Type B pancreatic cell (in vitro differentiated cells): Measurements from ENCODE around the gene ZNF668. TPM values are rescaled to one million over a fixed set of nuclear protein-coding genes. Genes with fewer than 3 reads are reported as not detected.

Experiments
- DNase-seq: peaks from one replicate; pipeline ENCODE4 v3.0.0; 2021; ENCODE audit warnings: mixed read lengths; ENCODE audit not compliant: unreplicated experiment; ENCODE audit errors: extremely low spot score
- H3K27ac Mint-ChIP-seq: 2 replicates; pipeline ENCODE4 v1.8.0; 2021; ENCODE audit warnings: mild to moderate bottlenecking, mixed read lengths
- H3K27me3 Mint-ChIP-seq: 2 replicates; pipeline ENCODE4 v1.8.0; 2021; ENCODE audit warnings: mixed read lengths
- H3K36me3 Mint-ChIP-seq: 2 replicates; pipeline ENCODE4 v1.8.0; 2021; ENCODE audit warnings: mixed read lengths
- H3K4me1 Mint-ChIP-seq: one replicate; pipeline ENCODE4 v1.8.0; 2021; ENCODE audit warnings: mixed read lengths; ENCODE audit not compliant: unreplicated experiment
- H3K4me3 Mint-ChIP-seq: 2 replicates; pipeline ENCODE4 v1.8.0; 2021; ENCODE audit warnings: mild to moderate bottlenecking, mixed read lengths
- H3K9me3 Mint-ChIP-seq: 2 replicates; pipeline ENCODE4 v1.8.0; 2021; ENCODE audit warnings: mixed read lengths
- long read RNA-seq: library from polyadenylated mRNA; unstranded; transcript quantifications from one replicate; pipeline ENCODE4 v2.0.0, GENCODE V29; 2020
- total RNA-seq: library from RNA; stranded (reverse); gene quantifications from 2 replicates; pipeline ENCODE4 v1.2.1, GENCODE V29; 2021; ENCODE audit warnings: low replicate concordance
- TF ChIP-seq, protein P1 (sequence below): fragments of 200-600 bp; sonication (generic); conservative IDR thresholded peaks from 2 replicates; pipeline ENCODE4 v1.5.0; 2021; ENCODE audit warnings: antibody characterized with exemption, mild to moderate bottlenecking

ZNF668 gene
- total RNA-seq: 10.5 and 13.4 TPM in 2 replicates
- long read RNA-seq, partial matches to known transcripts: 0 of 4 reads
- long read RNA-seq, other reads (novel, unspliced or antisense): 1 of 4 reads

DNA sequence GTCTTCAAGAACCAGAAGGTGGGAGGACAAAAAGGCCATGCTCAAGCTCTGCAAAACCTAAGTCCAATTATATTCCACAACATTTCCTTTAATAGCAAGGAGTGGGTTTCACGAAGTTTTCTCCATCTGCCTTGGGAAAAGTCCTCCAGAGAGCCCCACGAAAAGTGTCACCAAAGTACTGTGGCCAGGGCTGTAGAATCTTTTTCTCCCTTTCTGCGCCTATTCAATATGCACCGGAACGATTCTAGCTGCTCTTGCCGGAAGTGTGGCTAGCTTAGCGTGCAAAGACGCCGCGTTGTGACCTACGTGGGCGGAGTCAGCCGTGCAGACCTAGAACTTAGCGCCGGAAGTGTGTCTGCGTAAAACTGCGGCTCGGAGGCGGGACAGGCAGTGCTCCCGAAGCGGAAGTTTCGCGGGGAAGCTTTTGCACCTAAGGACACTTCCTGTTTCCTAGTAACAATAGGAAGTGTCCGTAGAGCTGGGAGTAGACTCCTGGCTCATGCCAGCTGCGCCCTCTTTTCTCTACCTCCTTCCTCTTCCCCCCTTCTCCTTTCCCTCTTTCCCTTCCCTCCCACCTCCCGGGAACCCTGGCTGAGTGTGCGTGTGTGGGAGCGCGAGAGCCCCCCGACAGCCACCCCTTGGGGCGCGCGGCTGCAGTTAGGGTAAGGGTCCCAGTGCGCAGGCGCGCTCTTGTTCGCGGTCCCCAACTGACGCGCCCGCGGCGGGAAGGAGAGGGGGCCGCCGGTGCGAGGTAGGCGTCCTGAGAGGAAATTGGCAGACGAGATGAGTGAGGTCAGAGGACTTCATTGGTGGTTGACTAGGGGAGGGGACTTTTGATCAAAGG, at the start of gene ZNF668, which contains the start of gene ZNF646:
ZNF668 (minus strand) TSS at position 271 of the 844 bp plus-strand sequence. CDS start 9,781 bp downstream, outside the sequence.
ZNF646 (plus strand) TSS at position 453 of the 844 bp plus-strand sequence. CDS start 1,903 bp downstream, outside the sequence.
- Mint-ChIP-seq H3K4me3 (peak within 1 kb of the TSS; percentile 98), H3K27me3 (no peaks in the 10 kb centered on the region), H3K36me3 (peaks cover 11% of the 10 kb centered on the region), H3K9me3 (no peaks in the 10 kb centered on the region), H3K27ac (peak within 1 kb of the TSS; percentile 97), H3K4me1 (peaks cover 21% of the 10 kb centered on the region)
- TF ChIP-seq, protein P1, sequence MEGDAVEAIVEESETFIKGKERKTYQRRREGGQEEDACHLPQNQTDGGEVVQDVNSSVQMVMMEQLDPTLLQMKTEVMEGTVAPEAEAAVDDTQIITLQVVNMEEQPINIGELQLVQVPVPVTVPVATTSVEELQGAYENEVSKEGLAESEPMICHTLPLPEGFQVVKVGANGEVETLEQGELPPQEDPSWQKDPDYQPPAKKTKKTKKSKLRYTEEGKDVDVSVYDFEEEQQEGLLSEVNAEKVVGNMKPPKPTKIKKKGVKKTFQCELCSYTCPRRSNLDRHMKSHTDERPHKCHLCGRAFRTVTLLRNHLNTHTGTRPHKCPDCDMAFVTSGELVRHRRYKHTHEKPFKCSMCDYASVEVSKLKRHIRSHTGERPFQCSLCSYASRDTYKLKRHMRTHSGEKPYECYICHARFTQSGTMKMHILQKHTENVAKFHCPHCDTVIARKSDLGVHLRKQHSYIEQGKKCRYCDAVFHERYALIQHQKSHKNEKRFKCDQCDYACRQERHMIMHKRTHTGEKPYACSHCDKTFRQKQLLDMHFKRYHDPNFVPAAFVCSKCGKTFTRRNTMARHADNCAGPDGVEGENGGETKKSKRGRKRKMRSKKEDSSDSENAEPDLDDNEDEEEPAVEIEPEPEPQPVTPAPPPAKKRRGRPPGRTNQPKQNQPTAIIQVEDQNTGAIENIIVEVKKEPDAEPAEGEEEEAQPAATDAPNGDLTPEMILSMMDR: no peak
- DNase-seq: peak; percentile 97

GRCh38 chr16:31120129-31120528, 46.1 kb upstream of the ZNF668 start:
- Mint-ChIP-seq H3K27me3 (no peaks in the 10 kb centered on the region), H3K4me1 (peaks cover 8% of the 10 kb centered on the region), H3K4me3 (no peak overlapping the region), H3K27ac (no peak overlapping the region), H3K9me3 (no peaks in the 10 kb centered on the region), H3K36me3 (peaks cover 13% of the 10 kb centered on the region)
- DNase-seq: no peak
- TF ChIP-seq, protein P1: no peak

DNA sequence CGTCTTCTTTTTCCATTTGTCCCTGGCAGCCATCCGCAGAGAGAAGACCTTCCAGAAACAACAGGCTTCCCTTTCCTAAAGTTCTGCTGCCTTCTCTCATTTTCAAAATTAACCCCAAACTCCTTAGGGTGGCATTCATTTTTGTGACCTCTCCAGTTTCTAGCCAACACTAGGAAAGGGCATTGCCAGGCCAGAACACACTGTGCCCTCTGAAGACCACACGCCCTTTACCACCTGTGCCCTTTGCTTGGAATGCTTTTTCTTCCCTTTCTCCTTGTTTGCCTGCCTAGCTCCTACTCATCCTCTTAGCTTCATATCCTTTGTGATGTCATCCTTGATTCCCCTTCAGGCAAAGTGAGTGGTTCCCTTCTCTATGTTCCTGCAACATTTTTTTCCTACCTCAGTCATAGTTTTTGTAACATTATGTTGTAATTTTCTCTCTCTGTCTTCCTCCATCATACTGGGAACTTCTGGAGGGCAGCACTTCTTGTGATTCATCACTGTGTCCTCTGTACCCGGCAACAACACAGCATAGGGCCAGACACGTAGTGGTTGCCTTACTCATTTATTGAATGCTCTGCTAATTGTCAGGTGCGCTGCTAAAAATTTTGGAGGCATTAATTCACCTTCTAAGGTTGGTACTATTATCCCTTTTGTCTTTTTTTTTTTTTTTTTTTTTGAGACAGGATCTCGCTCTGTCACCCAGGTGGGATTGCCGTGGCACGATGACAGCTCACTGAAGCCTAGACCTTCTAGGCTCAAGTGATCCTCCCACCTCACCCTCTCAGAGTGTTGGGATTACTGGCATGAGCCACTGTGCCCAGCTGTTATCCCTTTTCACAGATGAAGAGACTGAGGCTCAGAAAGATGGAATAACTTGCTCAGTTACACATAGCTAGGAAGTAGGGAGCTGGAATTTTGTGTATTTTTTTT, 44.4 kb upstream of the ZNF668 start:
- Mint-ChIP-seq H3K27ac (peak overlapping the region; percentile 95), H3K4me3 (peak overlapping the region; percentile 88), H3K4me1 (peaks cover 8% of the 10 kb centered on the region), H3K9me3 (no peaks in the 10 kb centered on the region), H3K36me3 (peaks cover 16% of the 10 kb centered on the region), H3K27me3 (no peaks in the 10 kb centered on the region)
- DNase-seq: no peak
- TF ChIP-seq, protein P1: no peak

DNA sequence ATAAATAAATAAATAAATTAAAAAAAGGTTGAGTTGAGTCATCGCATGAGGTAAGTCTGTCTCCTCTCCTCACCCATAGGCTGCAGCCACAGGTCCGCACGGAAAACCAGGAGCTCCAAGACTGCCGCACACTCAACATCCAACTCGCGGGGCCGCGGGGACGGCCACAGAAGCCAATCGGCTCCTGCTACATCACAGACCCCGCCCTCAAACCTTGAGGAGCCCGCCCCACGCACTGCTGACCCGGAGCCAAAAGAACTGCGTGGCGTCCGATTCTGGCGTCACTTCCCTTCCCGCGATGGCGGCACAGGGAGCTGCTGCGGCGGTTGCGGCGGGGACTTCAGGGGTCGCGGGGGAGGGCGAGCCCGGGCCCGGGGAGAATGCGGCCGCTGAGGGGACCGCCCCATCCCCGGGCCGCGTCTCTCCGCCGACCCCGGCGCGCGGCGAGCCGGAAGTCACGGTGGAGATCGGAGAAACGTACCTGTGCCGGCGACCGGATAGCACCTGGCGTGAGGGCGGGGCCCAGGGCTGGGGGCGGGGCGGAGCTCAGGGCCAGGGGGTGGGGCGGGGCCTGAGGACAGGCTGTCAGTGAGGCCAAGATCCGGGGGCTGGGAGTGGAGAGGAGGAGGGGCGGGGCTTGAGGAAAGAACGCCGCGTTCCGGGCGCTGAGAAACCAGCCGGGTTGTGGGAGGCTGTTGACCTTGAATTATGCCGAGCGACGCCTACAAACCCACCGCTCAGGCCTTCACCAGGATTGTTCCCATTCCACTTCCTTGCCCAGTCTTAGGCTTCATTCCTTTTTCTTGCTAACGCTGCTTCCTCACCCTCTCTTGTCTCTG, 43.6 kb upstream of the ZNF668 start, which contains the start of gene KAT8:
KAT8 (plus strand) TSS at position 281 of the 839 bp plus-strand sequence; CDS start at position 299, 18 bp downstream.
- DNase-seq: peak; percentile 97
- no peaks in the 10 kb centered on the region for H3K9me3 Mint-ChIP-seq
- H3K4me1 Mint-ChIP-seq: peaks cover 8% of the 10 kb centered on the region
- peak within 1 kb of the TSS; percentile 88 for H3K4me3 Mint-ChIP-seq
- peaks cover 17% of the 10 kb centered on the region for H3K36me3 Mint-ChIP-seq
- H3K27ac Mint-ChIP-seq: peak within 1 kb of the TSS; percentile 95
- H3K27me3 Mint-ChIP-seq: no peaks in the 10 kb centered on the region
- TF ChIP-seq, protein P1: no peak
